C4-2B (cell line): ENCODE measurements around the gene FHOD3.

Experiments used
- CTCF ChIP-seq: fragments of 450-650 bp; conservative IDR thresholded peaks from 2 replicates; pipeline ENCODE4 v1.5.1; 2017; ENCODE audit warnings: mild to moderate bottlenecking
- ZFX ChIP-seq: fragments of 450-650 bp; IDR thresholded peaks from 2 replicates; pipeline ENCODE4 v1.6.1; 2017

GRCh38 chr18:36704156-36704555 is 406.6 kb downstream of the FHOD3 start:
- TF ChIP-seq CTCF (no peak), ZFX (no peak)
